Osteoblast (primary cell): ENCODE measurements around the gene REV1. TPM values are rescaled to one million over a fixed set of nuclear protein-coding genes. Genes with fewer than 3 reads are reported as not detected.
"Not testable (repeated sequence)": the region's sequence is repeated elsewhere in the genome, so short reads cannot be mapped to it uniquely, and the experiment has no call there.

ENCODE experiments used
- DNase-seq: peaks from one replicate; pipeline ENCODE4 v3.0.0; 2011; ENCODE audit warnings: low spot score, mixed read lengths; ENCODE audit not compliant: insufficient read length; ENCODE audit errors: missing footprints
- H2AFZ ChIP-seq: 2 replicates; pipeline ENCODE4 v1.6.0; 2011; ENCODE audit warnings: mild to moderate bottlenecking, low read length
- H3K27ac ChIP-seq: 2 replicates; pipeline ENCODE4 v1.5.1; 2011; ENCODE audit warnings: mild to moderate bottlenecking, low read depth, low read length, moderate library complexity
- H3K27me3 ChIP-seq: 2 replicates; pipeline ENCODE4 v1.6.0; 2012; ENCODE audit warnings: mild to moderate bottlenecking, control low read depth, inconsistent platforms, low read length, moderate library complexity; ENCODE audit not compliant: insufficient read depth
- H3K36me3 ChIP-seq: 2 replicates; pipeline ENCODE4 v1.5.1; 2011; ENCODE audit warnings: mild to moderate bottlenecking, low read length, control low read depth, moderate library complexity; ENCODE audit not compliant: insufficient read depth
- H3K4me1 ChIP-seq: 2 replicates; pipeline ENCODE4 v1.5.1; 2011; ENCODE audit warnings: mild to moderate bottlenecking, low read length, control low read depth, moderate library complexity; ENCODE audit not compliant: insufficient read depth
- H3K4me2 ChIP-seq: 2 replicates; pipeline ENCODE4 v1.6.0; 2011; ENCODE audit warnings: mild to moderate bottlenecking, low read length; ENCODE audit not compliant: insufficient read depth
- H3K4me3 ChIP-seq: fragments of 200-600 bp; sonication (generic); 3 replicates; pipeline ENCODE4 v1.5.1; 2012; ENCODE audit warnings: mild to moderate bottlenecking, low read length, inconsistent platforms; ENCODE audit not compliant: insufficient read depth
- H3K79me2 ChIP-seq: 2 replicates; pipeline ENCODE4 v1.6.0; 2012; ENCODE audit warnings: mild to moderate bottlenecking, low read length, control low read depth, inconsistent platforms; ENCODE audit not compliant: insufficient read depth
- H3K9me3 ChIP-seq: 2 replicates; pipeline ENCODE4 v1.5.1; 2011; ENCODE audit warnings: low read depth, low read length, control low read depth
- H4K20me1 ChIP-seq: 2 replicates; pipeline ENCODE4 v1.6.0; 2012; ENCODE audit warnings: mild to moderate bottlenecking, low read length, control low read depth; ENCODE audit not compliant: insufficient read depth
- total RNA-seq: library from RNA; depleted of rRNA; stranded (reverse); fragments of >200 nt; gene quantifications from 2 replicates; pipeline ENCODE4 v1.2.3, GENCODE V29; 2012
- TF ChIP-seq, protein P1 (sequence below): IDR thresholded peaks from 2 replicates; pipeline ENCODE4 v1.5.1; 2011; ENCODE audit warnings: mild to moderate bottlenecking, low read depth, low read length, moderate library complexity; ENCODE audit errors: extremely low read depth

The REV1 gene
- total RNA-seq, 1 donor = 37.3 TPM

GRCh38 chr2:99377879-99378278 is 111.9 kb downstream of the REV1 start:
- DNase-seq = no peak
- H3K27ac ChIP-seq = no peak overlapping the region
- H4K20me1 ChIP-seq = no peaks in the 10 kb centered on the region
- H3K4me2 ChIP-seq = no peak overlapping the region
- no peaks in the 10 kb centered on the region for H3K4me1 ChIP-seq
- no peak overlapping the region for H2AFZ ChIP-seq
- H3K4me3 ChIP-seq = no peak overlapping the region
- TF ChIP-seq, protein P1, sequence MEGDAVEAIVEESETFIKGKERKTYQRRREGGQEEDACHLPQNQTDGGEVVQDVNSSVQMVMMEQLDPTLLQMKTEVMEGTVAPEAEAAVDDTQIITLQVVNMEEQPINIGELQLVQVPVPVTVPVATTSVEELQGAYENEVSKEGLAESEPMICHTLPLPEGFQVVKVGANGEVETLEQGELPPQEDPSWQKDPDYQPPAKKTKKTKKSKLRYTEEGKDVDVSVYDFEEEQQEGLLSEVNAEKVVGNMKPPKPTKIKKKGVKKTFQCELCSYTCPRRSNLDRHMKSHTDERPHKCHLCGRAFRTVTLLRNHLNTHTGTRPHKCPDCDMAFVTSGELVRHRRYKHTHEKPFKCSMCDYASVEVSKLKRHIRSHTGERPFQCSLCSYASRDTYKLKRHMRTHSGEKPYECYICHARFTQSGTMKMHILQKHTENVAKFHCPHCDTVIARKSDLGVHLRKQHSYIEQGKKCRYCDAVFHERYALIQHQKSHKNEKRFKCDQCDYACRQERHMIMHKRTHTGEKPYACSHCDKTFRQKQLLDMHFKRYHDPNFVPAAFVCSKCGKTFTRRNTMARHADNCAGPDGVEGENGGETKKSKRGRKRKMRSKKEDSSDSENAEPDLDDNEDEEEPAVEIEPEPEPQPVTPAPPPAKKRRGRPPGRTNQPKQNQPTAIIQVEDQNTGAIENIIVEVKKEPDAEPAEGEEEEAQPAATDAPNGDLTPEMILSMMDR = no peak
- no peaks in the 10 kb centered on the region for H3K9me3 ChIP-seq
- H3K79me2 ChIP-seq = peaks cover 3% of the 10 kb centered on the region
- H3K36me3 ChIP-seq = peaks cover 66% of the 10 kb centered on the region
- H3K27me3 ChIP-seq = no peaks in the 10 kb centered on the region

DNA sequence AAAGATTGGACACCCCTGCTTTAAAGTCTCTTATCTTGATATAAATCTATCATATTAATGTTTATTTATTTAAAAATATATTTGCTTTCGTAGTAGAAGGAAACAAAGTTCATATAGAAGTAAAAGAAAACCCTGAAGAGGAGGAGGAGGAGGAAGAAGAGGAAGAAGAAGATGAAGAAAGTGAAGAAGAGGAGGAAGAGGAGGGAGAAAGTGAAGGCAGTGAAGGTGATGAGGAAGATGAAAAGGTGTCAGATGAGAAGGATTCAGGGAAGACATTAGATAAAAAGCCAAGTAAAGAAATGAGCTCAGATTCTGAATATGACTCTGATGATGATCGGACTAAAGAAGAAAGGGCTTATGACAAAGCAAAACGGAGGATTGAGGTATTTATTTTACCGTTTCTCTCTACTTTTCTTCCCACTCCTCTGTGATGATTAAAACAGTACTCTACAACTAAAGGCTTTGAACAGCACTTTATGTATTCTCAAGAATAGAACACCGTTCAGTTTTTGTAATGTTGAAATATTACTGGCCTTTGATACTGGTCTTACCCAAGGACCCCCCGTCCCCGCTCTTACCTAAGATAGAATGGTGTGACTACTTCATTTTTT is 113.5 kb downstream of the REV1 start:
- Histone ChIP-seq H3K27ac (no peak overlapping the region), H3K4me2 (no peak overlapping the region), H2AFZ (no peak overlapping the region), H3K4me3 (no peak overlapping the region), H3K27me3 (no peaks in the 10 kb centered on the region), H3K9me3 (no peaks in the 10 kb centered on the region), H3K79me2 (peaks cover 3% of the 10 kb centered on the region), H3K4me1 (no peaks in the 10 kb centered on the region), H4K20me1 (no peaks in the 10 kb centered on the region), H3K36me3 (peaks cover 71% of the 10 kb centered on the region)
- no peak for DNase-seq
- TF ChIP-seq, protein P1 = no peak

GRCh38 chr2:99374747-99375146 is 115.1 kb downstream of the REV1 start:
- H3K4me1 ChIP-seq = no peaks in the 10 kb centered on the region
- H3K4me2 ChIP-seq = no peak overlapping the region
- no peaks in the 10 kb centered on the region for H3K27me3 ChIP-seq
- no peak for DNase-seq
- H4K20me1 ChIP-seq = no peaks in the 10 kb centered on the region
- TF ChIP-seq, protein P1 = no peak
- no peak overlapping the region for H3K27ac ChIP-seq
- H3K79me2 ChIP-seq = no peaks in the 10 kb centered on the region
- H2AFZ ChIP-seq = no peak overlapping the region
- no peaks in the 10 kb centered on the region for H3K9me3 ChIP-seq
- no peak overlapping the region for H3K4me3 ChIP-seq
- peaks cover 77% of the 10 kb centered on the region for H3K36me3 ChIP-seq

- no peak for DNase-seq
- Histone ChIP-seq H3K4me3 (no peak overlapping the region), H2AFZ (no peak overlapping the region), H3K4me1 (no peaks in the 10 kb centered on the region), H4K20me1 (no peaks in the 10 kb centered on the region), H3K9me3 (no peaks in the 10 kb centered on the region), H3K79me2 (no peaks in the 10 kb centered on the region), H3K27me3 (no peaks in the 10 kb centered on the region), H3K27ac (no peak overlapping the region), H3K36me3 (peaks cover 78% of the 10 kb centered on the region), H3K4me2 (no peak overlapping the region)
- TF ChIP-seq, protein P1 = no peak
These were observed 116.7 kb downstream of the REV1 start for GRCh38 chr2:99373144-99373543.

DNA sequence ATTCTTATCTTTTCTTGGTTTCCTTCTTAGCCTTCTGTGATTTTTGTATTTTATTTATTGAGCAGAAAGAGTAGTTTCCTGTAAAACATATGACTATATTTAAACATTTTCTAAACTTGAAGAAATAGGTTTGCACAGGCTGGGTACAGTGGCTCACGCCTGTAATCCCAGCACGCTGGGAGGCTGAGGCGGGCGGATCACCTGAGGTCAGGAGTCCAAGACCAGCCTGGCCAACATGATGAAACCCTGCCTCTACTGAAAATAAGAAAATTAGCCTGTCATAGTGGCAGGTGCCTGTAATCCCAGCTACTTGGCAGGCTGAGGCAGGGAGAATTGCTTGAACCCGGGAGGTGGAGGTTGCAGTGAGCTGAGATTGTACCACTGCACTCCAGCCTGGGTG is 121.0 kb downstream of the REV1 start:
- H3K36me3 ChIP-seq = peaks cover 73% of the 10 kb centered on the region
- DNase-seq = not testable (repeated sequence)

More for the DNA sequence above, 121.0 kb downstream of the REV1 start:
- not testable (repeated sequence) for H3K9me3 ChIP-seq, H3K4me1 ChIP-seq, H3K79me2 ChIP-seq, H3K4me2 ChIP-seq, H3K27ac ChIP-seq, H2AFZ ChIP-seq, H4K20me1 ChIP-seq, H3K27me3 ChIP-seq, H3K4me3 ChIP-seq
